BJ (cell line): ENCODE measurements around the gene SRR. TPM values are rescaled to one million over a fixed set of nuclear protein-coding genes. Genes with fewer than 3 reads are reported as not detected.

Source experiments
- CTCF ChIA-PET: fragments of 350-600 bp; formaldehyde crosslinking; extraction: SDS; loops from one replicate; lab custom pipeline; 2021; ENCODE audit warnings: antibody characterized with exemption, inconsistent platforms; lab: Yijun Ruan, JAX
- POLR2A ChIA-PET: fragments of 300-600 bp; sonication (Branson Sonifier 250); formaldehyde crosslinking; extraction: SDS; loops from one replicate; lab custom pipeline; 2021; ENCODE audit warnings: antibody characterized with exemption; lab: Charles Lee
- DNase-seq: peaks from one replicate; pipeline ENCODE4 v3.0.0-alpha.2; 2011; ENCODE audit warnings: low read depth
- H3K27me3 ChIP-seq: 2 replicates; pipeline ENCODE4 v1.6.0; 2011; ENCODE audit warnings: low read length; ENCODE audit not compliant: control insufficient read depth, insufficient read depth
- H3K36me3 ChIP-seq: 2 replicates; pipeline ENCODE4 v1.5.1; 2011; ENCODE audit warnings: low read length; ENCODE audit not compliant: control insufficient read depth, insufficient read depth
- H3K4me3 ChIP-seq: 2 replicates; pipeline ENCODE4 v1.5.1; 2011; ENCODE audit warnings: low read depth, mild to moderate bottlenecking, control low read depth, low read length
- polyA plus RNA-seq: library from polyadenylated mRNA; depleted of rRNA; stranded (reverse); fragments of >200 nt; gene quantifications from 2 replicates; pipeline ENCODE4 v1.2.3, GENCODE V29; 2011
- TF ChIP-seq, protein P1 (sequence below): IDR thresholded peaks from 2 replicates; pipeline ENCODE4 v1.5.1; 2011; ENCODE audit warnings: low read depth, mild to moderate bottlenecking, control low read depth, inconsistent platforms, low read length, moderate library complexity; ENCODE audit not compliant: insufficient read depth

Gene SRR
- polyA plus RNA-seq, 1 experiment = 17.1 TPM

DNA sequence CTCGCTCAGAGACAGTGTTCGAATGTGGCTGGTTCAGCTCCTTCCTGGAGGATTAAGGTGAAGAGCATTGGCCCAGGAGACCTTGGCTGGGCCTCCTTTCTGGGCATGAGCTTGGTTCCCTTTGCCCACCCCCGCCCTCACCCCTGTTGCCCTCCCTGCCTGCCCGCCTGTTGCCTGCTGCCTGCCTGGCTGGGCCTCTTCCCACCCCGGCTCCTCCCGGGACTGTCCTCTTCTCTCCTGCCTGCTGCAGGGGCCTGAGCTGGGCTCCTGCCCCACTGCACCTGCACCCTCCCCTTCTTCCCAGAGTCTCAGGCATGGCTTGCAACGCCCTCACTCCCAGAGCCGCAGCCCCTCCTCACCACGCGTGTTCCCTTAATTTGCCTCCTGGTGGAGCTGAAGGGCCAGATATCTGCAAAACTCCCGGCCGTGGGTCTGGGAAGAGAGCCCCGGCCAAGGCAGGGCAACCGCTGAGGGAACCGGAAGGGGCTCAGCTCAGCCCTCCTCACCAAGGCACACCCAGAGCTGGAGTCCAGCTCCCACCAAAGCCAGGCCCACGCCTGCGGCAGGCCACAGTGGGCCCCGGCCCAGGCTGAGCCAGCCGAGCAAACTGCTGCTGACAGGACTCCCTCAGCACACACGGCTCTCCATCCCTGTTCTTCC lies 65.9 kb downstream of the SRR start:
- Histone ChIP-seq H3K27me3 (no peaks in the 10 kb centered on the region), H3K36me3 (peaks cover 21% of the 10 kb centered on the region), H3K4me3 (no peak overlapping the region)
- no peak for DNase-seq
- TF ChIP-seq, protein P1, sequence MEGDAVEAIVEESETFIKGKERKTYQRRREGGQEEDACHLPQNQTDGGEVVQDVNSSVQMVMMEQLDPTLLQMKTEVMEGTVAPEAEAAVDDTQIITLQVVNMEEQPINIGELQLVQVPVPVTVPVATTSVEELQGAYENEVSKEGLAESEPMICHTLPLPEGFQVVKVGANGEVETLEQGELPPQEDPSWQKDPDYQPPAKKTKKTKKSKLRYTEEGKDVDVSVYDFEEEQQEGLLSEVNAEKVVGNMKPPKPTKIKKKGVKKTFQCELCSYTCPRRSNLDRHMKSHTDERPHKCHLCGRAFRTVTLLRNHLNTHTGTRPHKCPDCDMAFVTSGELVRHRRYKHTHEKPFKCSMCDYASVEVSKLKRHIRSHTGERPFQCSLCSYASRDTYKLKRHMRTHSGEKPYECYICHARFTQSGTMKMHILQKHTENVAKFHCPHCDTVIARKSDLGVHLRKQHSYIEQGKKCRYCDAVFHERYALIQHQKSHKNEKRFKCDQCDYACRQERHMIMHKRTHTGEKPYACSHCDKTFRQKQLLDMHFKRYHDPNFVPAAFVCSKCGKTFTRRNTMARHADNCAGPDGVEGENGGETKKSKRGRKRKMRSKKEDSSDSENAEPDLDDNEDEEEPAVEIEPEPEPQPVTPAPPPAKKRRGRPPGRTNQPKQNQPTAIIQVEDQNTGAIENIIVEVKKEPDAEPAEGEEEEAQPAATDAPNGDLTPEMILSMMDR = peak; percentile 12; the same call in 1 of the 2 replicates
- ChIA-PET CTCF (interaction anchor here (0.5 to 4.0 kb wide), 5 partner anchors 9 to 63 kb away, joined by 3 to 22 read pairs (median 10); no protein-coding TSS in a partner anchor), POLR2A (no interaction called here)

GRCh38 chr17:2370211-2370589 lies 66.5 kb downstream of the SRR start:
- CTCF ChIA-PET = interaction anchor here (0.5 to 4.0 kb wide), 6 partner anchors 9 to 62 kb away, joined by 3 to 22 read pairs (median 8); no protein-coding TSS in a partner anchor

GRCh38 chr17:2371183-2372130 lies 67.7 kb downstream of the SRR start:
- ChIA-PET POLR2A (no interaction called here), CTCF (interaction anchor here (1.5 to 4.0 kb wide), 3 partner anchors 11 to 45 kb away, joined by 3 to 22 read pairs (median 19); no protein-coding TSS in a partner anchor)
- TF ChIP-seq, protein P1 = no peak
- peaks cover 22% of the 10 kb centered on the region for H3K36me3 ChIP-seq
- no peak overlapping the region for H3K4me3 ChIP-seq
- no peak for DNase-seq
- H3K27me3 ChIP-seq = no peaks in the 10 kb centered on the region

More at GRCh38 chr17:2370211-2370589, 66.5 kb downstream of the SRR start:
- no peak overlapping the region for H3K4me3 ChIP-seq
- DNase-seq = no peak
- H3K27me3 ChIP-seq = no peaks in the 10 kb centered on the region
- POLR2A ChIA-PET = no interaction called here
- TF ChIP-seq, protein P1 = no peak
- peaks cover 17% of the 10 kb centered on the region for H3K36me3 ChIP-seq

- TF ChIP-seq, protein P1 = no peak
- ChIA-PET CTCF (interaction anchor here (1.7 kb wide), 1 partner anchor 10 kb away, joined by 6 read pairs; no protein-coding TSS in a partner anchor), POLR2A (no interaction called here)
- H3K27me3 ChIP-seq = no peaks in the 10 kb centered on the region
- H3K36me3 ChIP-seq = peaks cover 25% of the 10 kb centered on the region
- no peak overlapping the region for H3K4me3 ChIP-seq
- DNase-seq = no peak
These were observed 68.4 kb downstream of the SRR start for GRCh38 chr17:2372180-2372579.

DNA sequence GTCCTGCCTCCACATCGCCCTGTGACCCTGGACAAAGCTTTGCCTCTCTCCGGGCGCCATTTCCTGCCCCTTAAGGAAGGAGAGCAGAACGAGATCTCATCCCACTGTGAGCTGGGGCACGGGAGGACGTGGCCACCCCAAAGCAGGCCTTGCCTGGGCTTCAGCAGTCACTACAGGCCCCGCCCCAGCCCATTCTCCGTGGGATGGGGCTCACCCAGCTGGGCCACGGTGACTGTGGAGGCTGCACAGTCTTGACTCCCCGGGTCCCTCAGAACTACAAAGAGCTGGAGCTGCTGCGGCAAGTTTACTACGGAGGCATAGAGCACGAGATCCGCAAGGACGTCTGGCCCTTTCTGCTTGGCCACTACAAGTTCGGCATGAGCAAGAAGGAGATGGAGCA lies 68.9 kb downstream of the SRR start:
- H3K36me3 ChIP-seq = peaks cover 27% of the 10 kb centered on the region
- H3K4me3 ChIP-seq = no peak overlapping the region
- TF ChIP-seq, protein P1 = no peak
- ChIA-PET CTCF (interaction anchor here (1.7 kb wide), 1 partner anchor 10 kb away, joined by 6 read pairs; no protein-coding TSS in a partner anchor), POLR2A (no interaction called here)
- no peak for DNase-seq
- no peaks in the 10 kb centered on the region for H3K27me3 ChIP-seq
